ENCODE results near the gene NCMAP.
"Not testable (repeated sequence)": the region's sequence is repeated elsewhere in the genome, so short reads cannot be mapped to it uniquely, and the experiment has no call there.

NCMAP gene

GRCh38 chr1:24555591-24556413, at the start of gene NCMAP:
Gene NCMAP (plus strand): TSS chr1:24556087. CDS start chr1:24595431, 39,344 bp downstream.
- no peak for DNase-seq

GRCh38 chr1:24506691-24507381, 49.1 kb upstream of the NCMAP start:
- DNase-seq: no peak

- DNase-seq: no peak
Measured at GRCh38 chr1:24507405-24507804, 48.5 kb upstream of the NCMAP start.

GRCh38 chr1:24508911-24509310, 47.0 kb upstream of the NCMAP start:
- DNase-seq: no peak

- no peak for DNase-seq
Measured at GRCh38 chr1:24513706-24514105, 42.2 kb upstream of the NCMAP start.

- DNase-seq: no peak
Measured at GRCh38 chr1:24514946-24515345, 40.9 kb upstream of the NCMAP start.

- peak; percentile 48 for DNase-seq
Measured at GRCh38 chr1:24515671-24516209, 40.1 kb upstream of the NCMAP start.

- no peak for DNase-seq
Measured at GRCh38 chr1:24516506-24516905, 39.4 kb upstream of the NCMAP start.

- DNase-seq: no peak
Measured at GRCh38 chr1:24517898-24518297, 38.0 kb upstream of the NCMAP start.

- DNase-seq: not testable (repeated sequence)
Measured at GRCh38 chr1:24520282-24520681, 35.6 kb upstream of the NCMAP start.

- no peak for DNase-seq
Measured at GRCh38 chr1:24525606-24526005, 30.3 kb upstream of the NCMAP start.

- no peak for DNase-seq
Measured at GRCh38 chr1:24526045-24526444, 29.8 kb upstream of the NCMAP start.

- peak; percentile 42 for DNase-seq
Measured at GRCh38 chr1:24526940-24527542, 28.8 kb upstream of the NCMAP start.

GRCh38 chr1:24528744-24529143, 27.1 kb upstream of the NCMAP start:
- DNase-seq: no peak

- not testable (repeated sequence) for DNase-seq
Measured at GRCh38 chr1:24529292-24529691, 26.6 kb upstream of the NCMAP start.

GRCh38 chr1:24535021-24535424, 20.9 kb upstream of the NCMAP start:
- no peak for DNase-seq

GRCh38 chr1:24535778-24536177, 20.1 kb upstream of the NCMAP start:
- no peak for DNase-seq

GRCh38 chr1:24536391-24536840, 19.5 kb upstream of the NCMAP start:
- DNase-seq: peak; percentile 26

- DNase-seq: no peak
Measured at GRCh38 chr1:24540051-24540905, 15.6 kb upstream of the NCMAP start.

- no peak for DNase-seq
Measured at GRCh38 chr1:24540906-24541710, 14.8 kb upstream of the NCMAP start.

- DNase-seq: no peak
Measured at GRCh38 chr1:24541711-24542346, 14.1 kb upstream of the NCMAP start.
